HL-60 (cell line): ENCODE data around the gene KCNQ1OT1.

Experiments used
- CTCF ChIP-seq: IDR thresholded peaks from one replicate; pipeline ENCODE4 v1.5.1; 2011; ENCODE audit warnings: low read length, control low read depth, inconsistent platforms; ENCODE audit not compliant: insufficient read depth
- GABPA ChIP-seq: IDR thresholded peaks from 2 replicates; pipeline ENCODE4 v1.6.1; 2012; ENCODE audit warnings: low read depth
- POLR2AphosphoS5 ChIP-seq: IDR thresholded peaks from 2 replicates; pipeline ENCODE4 v1.6.1; 2012; ENCODE audit warnings: low read depth
- SPI1 ChIP-seq: IDR thresholded peaks from 2 replicates; pipeline ENCODE4 v1.6.1; 2012; ENCODE audit warnings: low read depth, mild to moderate bottlenecking, borderline replicate concordance
- TF ChIP-seq, protein P1 (sequence below): IDR thresholded peaks from 2 replicates; pipeline ENCODE4 v1.6.1; 2012; ENCODE audit warnings: low read depth; ENCODE audit not compliant: insufficient replicate concordance

DNA sequence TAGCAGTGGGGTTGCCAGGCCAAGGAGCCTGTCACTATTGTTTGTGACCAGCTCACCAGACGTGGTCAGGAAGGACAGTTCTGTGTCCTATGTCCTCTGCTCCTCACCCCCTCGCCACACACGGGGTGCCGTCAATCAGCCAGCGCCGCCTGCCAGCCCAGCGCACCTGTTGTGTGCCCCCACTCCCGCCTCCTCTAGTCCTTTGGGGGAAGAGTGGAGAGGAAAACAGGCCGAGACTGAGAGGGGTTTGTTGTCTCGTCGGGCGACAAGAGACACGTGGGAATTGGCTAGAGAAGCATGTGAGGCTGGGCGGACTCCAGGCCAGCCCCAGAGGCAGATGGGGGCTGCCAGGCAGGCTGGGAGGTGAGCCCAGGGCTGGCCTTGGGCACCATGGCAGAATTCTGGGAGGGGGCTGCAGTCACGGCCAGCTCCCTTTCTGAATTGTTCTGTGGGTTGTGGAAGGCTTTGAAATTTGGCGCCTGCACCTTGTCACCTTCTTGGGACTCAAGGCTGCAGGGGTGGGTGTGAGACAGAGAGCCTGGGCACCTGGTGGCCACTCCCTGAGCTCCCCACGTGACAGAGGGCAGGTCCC lies 3.1 kb upstream of the KCNQ1OT1 start:
- TF ChIP-seq CTCF = no peak
- TF ChIP-seq POLR2AphosphoS5 = no peak
- TF ChIP-seq, protein P1, sequence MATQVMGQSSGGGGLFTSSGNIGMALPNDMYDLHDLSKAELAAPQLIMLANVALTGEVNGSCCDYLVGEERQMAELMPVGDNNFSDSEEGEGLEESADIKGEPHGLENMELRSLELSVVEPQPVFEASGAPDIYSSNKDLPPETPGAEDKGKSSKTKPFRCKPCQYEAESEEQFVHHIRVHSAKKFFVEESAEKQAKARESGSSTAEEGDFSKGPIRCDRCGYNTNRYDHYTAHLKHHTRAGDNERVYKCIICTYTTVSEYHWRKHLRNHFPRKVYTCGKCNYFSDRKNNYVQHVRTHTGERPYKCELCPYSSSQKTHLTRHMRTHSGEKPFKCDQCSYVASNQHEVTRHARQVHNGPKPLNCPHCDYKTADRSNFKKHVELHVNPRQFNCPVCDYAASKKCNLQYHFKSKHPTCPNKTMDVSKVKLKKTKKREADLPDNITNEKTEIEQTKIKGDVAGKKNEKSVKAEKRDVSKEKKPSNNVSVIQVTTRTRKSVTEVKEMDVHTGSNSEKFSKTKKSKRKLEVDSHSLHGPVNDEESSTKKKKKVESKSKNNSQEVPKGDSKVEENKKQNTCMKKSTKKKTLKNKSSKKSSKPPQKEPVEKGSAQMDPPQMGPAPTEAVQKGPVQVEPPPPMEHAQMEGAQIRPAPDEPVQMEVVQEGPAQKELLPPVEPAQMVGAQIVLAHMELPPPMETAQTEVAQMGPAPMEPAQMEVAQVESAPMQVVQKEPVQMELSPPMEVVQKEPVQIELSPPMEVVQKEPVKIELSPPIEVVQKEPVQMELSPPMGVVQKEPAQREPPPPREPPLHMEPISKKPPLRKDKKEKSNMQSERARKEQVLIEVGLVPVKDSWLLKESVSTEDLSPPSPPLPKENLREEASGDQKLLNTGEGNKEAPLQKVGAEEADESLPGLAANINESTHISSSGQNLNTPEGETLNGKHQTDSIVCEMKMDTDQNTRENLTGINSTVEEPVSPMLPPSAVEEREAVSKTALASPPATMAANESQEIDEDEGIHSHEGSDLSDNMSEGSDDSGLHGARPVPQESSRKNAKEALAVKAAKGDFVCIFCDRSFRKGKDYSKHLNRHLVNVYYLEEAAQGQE = no peak
- TF ChIP-seq GABPA = no peak
- TF ChIP-seq SPI1 = no peak
